T47D (cell line): Measurements from ENCODE around the gene RAC2.

ENCODE experiments used
- DNase-seq, 2 experiments: peaks; one replicate each; pipeline versions ENCODE4 v3.0.0 to v3.0.0-alpha.2; 2011 to 2012; ENCODE audit warnings: low read depth in 1 of 2, low spot score in 1 of 2
- JUND ChIP-seq: IDR thresholded peaks from 2 replicates; pipeline ENCODE4 v1.6.1; 2012; ENCODE audit warnings: low read depth
- in situ Hi-C: cut with HindIII; loops from 2 replicates; pipeline ENCODE4 v1.10.0; 2016; ENCODE audit warnings: low sequenced_read_pairs, low pct_unique_long_range_greater_than_20kb

RAC2 gene

GRCh38 chr22:37212174-37212906 is 31.7 kb downstream of the RAC2 start, which contains the start of gene SSTR3:
TSS of gene SSTR3 (minus strand) at chr22:37212477. CDS start at chr22:37207803, 4,674 bp downstream.
- DNase-seq = no peak
- no peak for TF ChIP-seq JUND
- in situ Hi-C loops = no loop called here

DNA sequence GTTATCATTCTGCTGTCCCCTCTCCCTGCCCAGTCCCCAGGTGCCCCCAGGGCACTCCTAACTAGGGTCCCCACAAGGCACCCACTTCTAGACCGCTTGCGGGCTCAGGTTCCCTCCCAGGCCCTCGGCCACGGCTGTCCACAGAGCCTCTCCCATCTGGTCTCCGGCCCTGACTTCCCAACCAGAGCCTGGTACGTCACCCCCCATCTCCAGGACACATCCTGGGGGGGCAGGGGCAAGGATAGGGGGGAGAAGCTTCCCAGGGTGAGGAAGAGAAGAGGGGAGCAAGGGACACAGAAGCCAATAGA is 32.2 kb downstream of the RAC2 start:
- no peak for TF ChIP-seq JUND
- no peak for DNase-seq
- in situ Hi-C loops = no loop called here

DNA sequence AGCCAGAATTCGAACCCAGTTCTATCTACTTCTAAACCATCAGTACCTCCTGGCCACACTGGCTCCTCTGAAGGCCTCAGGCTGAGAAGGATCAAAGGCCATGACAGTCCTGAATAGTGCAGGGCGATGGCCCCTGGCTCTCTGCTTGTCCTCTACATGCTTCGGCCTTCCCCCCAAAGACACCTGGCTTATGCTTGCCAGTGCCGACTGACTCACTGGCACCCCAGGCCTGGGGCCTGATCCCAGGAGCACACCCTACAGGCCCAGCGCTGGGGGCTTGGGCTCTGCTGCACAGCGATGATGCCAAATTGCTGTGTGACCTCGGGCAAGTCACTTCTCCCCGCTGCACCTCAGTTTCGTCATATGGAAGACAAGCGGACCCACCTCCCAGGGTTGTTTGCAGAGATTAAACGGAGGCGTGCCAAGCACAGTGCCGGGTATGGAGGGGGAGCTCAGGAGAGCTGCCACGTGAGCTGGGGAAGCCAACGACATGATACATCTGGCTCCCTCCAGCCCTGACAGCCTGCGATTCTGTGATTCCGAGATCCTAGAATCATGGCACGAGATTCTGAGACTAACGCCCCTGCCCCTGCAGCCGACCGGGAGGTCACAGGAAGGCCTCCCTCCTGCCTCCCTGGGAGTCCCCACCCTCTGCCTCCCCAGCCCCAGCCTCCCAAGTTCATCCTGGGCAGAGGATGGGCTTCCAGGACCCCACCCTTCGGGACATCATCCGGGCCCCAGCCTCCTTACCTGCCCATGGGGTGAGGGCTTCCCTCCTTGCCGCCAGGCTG is 32.8 kb downstream of the RAC2 start:
- in situ Hi-C loops = no loop called here
- no peak for DNase-seq
- TF ChIP-seq JUND = no peak

- DNase-seq = no peak
- TF ChIP-seq JUND = no peak
- in situ Hi-C loops = no loop called here
These were observed 33.8 kb downstream of the RAC2 start for GRCh38 chr22:37210041-37210803.

DNA sequence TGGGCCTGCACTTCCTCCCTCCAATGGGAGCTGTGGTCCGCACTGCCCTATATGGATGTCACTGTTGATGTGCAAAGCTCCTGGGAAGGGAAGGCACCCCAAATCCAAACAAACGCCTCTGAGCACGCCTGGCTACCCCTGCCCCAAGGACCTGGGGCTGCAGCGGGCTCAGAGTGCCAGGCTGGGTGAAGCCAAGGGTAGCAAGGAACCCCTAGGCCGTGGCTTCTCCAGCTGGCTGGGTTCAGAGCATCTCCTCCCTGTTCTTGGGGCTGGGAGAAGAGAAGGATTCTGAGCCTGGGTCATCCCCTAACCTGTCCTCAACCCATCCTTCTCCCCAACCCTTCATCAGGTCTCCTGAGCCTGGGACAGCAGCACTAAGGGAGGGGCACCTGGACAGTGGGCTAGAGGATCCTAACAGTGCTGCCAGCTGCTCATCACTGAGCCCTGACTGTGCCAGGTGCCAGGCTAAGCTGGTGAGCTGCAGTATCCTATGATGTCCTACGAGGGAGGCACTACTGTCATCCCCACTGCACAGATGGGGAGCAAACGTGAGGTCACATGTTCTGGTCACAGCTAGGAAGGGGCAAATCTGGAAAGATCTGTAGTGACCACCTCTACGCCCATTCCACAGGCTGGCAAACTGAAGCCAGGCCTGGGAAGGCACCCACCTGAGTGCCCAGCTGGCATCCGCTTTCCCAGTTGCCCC is 34.8 kb downstream of the RAC2 start:
- DNase-seq = no peak
- no peak for TF ChIP-seq JUND
- in situ Hi-C loops = no loop called here

- TF ChIP-seq JUND = no peak
- no peak for DNase-seq
- in situ Hi-C loops = no loop called here
These were observed 35.5 kb downstream of the RAC2 start for GRCh38 chr22:37208401-37209139.

DNA sequence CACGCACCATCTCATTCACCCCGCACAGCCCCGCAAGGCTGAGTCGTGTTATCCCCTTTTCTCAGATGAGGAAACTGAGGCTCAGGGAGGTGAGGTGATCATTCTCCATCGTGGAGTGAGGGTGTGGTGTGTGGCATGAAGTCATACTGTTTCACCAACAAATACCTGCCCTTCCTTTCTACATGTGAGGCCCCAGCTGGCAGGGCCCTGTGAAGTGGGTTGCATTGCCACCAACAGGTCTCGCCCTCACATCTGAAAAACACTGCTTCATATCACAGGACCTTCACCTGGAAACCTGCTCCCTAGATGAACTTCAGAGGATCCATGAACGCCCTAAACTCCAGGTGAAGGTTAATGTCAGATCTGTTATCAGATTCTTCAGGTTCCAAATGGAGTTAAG is 36.1 kb downstream of the RAC2 start:
- no peak for DNase-seq
- no peak for TF ChIP-seq JUND
- in situ Hi-C loops = no loop called here

DNA sequence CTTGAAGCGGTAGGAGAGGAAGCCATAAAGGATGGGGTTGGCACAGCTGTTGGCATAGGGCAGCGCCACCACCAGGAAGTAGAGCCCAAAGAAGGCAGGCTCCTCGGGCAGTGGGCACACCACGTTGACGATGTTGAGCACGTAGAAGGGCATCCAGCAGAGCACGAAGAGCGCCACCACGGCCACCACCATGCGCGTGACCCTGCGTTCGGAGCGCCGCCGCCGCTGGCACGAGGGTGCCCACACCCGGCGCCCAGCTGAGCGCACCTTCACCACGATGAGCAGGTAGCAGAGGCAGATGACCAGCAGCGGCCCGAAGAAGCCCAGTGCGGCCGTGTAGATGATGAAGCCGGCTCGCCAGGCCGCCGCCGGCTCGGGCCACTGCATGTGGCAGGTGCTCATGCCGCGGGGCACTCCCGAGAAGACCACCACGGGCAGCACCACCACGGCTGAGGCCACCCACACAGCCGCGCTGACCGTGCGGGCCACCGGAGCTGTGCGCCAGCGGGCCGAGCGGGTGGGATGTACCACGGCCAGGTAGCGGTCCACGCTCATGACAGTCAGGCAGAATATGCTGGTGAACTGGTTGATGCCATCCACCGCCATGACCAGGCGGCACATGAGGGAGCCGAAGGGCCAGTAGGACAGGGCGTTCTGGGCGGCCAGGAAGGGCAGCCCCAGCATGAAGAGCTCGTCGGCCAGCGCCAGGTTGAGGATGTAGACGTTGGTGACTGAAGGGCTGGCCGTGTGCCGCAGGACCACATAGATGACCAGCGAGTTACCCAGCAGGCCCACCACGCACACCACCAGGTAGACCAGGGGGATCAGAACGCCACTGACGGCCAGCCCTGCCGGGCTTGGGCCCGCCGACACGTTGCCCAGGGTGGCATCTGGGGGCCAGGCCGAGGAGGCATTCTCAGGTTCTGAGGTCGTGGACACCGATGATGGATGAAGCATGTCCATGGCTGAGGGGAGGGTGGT is 36.9 kb downstream of the RAC2 start:
- DNase-seq = no peak
- in situ Hi-C loops = no loop called here
- TF ChIP-seq JUND = no peak

GRCh38 chr22:37206118-37206840 is 37.8 kb downstream of the RAC2 start:
- no peak for TF ChIP-seq JUND
- in situ Hi-C loops = no loop called here

DNA sequence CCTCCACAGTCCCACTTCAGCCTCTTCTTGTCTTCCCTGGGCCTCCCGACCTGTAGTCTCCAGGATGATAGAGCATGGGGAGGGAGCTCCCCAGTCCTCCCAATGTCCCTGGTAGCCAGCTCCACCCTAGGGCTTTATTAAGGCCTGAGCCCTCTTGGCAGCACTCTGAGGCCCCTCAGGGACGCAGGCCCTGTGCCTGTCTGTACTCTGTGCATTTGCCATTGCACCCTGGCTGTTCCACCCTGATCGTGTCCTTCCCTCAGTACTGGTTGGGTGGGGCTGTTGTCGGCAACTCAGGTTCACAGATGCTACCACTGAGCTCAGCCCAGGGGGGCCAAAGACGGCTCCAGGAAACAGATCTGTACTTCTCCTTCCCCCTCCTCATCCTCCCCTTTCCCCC is 39.0 kb downstream of the RAC2 start:
- no peak for TF ChIP-seq JUND
- no peak for DNase-seq
- in situ Hi-C loops = no loop called here

More at GRCh38 chr22:37206118-37206840, 37.8 kb downstream of the RAC2 start:
- DNase-seq = no peak
